KMS-11 (cell line): ENCODE results near the gene ZNF77.
"Not testable (repeated sequence)": the region's sequence is repeated elsewhere in the genome, so short reads cannot be mapped to it uniquely, and the experiment has no call there.

Experiments used
- H2AFZ ChIP-seq: fragments of 200-600 bp; sonication (generic); 2 replicates; pipeline ENCODE4 v1.6.1; 2016; ENCODE audit warnings: antibody characterized with exemption, mixed run types, low read depth
- H3K27ac ChIP-seq: fragments of 200-600 bp; sonication (generic); 2 replicates; pipeline ENCODE4 v1.6.1; 2016; ENCODE audit warnings: mild to moderate bottlenecking, mixed run types
- H3K27me3 ChIP-seq: fragments of 200-600 bp; sonication (generic); 2 replicates; pipeline ENCODE4 v1.6.1; 2017; ENCODE audit warnings: mild to moderate bottlenecking, low read depth, mixed run types, moderate library complexity; ENCODE audit not compliant: insufficient read depth
- H3K36me3 ChIP-seq: fragments of 200-600 bp; sonication (generic); 2 replicates; pipeline ENCODE4 v1.6.1; 2017; ENCODE audit warnings: mild to moderate bottlenecking, mixed run types; ENCODE audit not compliant: insufficient read depth
- H3K4me1 ChIP-seq: fragments of 200-600 bp; sonication (generic); 2 replicates; pipeline ENCODE4 v1.6.1; 2016; ENCODE audit warnings: mild to moderate bottlenecking, low read depth, mixed run types; ENCODE audit not compliant: poor library complexity, severe bottlenecking
- H3K4me2 ChIP-seq: fragments of 200-600 bp; sonication (generic); 2 replicates; pipeline ENCODE4 v1.7.0; 2016; ENCODE audit warnings: mild to moderate bottlenecking, mixed run types
- H3K4me3 ChIP-seq: fragments of 200-600 bp; sonication (generic); IDR thresholded peaks from 2 replicates; pipeline ENCODE4 v1.6.1; 2017; ENCODE audit warnings: low read depth, low read length, mixed read lengths; ENCODE audit not compliant: insufficient read depth
- H3K79me2 ChIP-seq: fragments of 200-600 bp; sonication (generic); 2 replicates; pipeline ENCODE4 v1.6.1; 2016; ENCODE audit warnings: low read depth, mixed run types; ENCODE audit not compliant: insufficient read depth
- H3K9ac ChIP-seq: fragments of 200-600 bp; sonication (generic); 2 replicates; pipeline ENCODE4 v1.6.1; 2016; ENCODE audit warnings: mild to moderate bottlenecking, mixed run types
- H4K20me1 ChIP-seq: fragments of 200-600 bp; sonication (generic); 2 replicates; pipeline ENCODE4 v1.6.1; 2016; ENCODE audit warnings: mild to moderate bottlenecking, mixed run types; ENCODE audit not compliant: insufficient read depth
- TF ChIP-seq, protein P1 (sequence below): fragments of 200-600 bp; sonication (generic); conservative IDR thresholded peaks from 2 replicates; pipeline ENCODE4 v1.6.1; 2017; ENCODE audit warnings: low read depth, mild to moderate bottlenecking, antibody characterized with exemption, low read length, moderate library complexity, mixed read lengths

Gene ZNF77

DNA sequence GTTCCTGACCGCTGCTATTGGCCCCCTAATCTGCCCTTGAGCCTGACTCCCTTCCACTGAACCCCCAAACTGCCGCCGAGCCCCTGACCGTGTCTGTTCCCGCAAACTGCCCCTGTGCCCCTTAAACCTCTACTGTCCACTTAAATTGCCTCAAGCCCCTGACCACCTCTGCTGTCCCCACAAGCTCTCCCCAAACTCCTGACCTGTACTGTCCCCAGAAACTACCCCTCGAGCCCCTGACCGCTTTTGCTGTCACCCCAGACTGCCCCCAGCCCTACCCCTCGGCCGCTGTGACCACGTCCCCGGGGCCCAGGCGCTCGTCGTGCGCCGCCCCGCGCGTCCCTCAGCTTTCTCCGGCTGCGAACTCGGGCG lies 382 bp downstream of the ZNF77 start:
- no peak overlapping the region for H3K27ac ChIP-seq
- no peak overlapping the region for H3K9ac ChIP-seq
- H2AFZ ChIP-seq, result no peak overlapping the region

DNA sequence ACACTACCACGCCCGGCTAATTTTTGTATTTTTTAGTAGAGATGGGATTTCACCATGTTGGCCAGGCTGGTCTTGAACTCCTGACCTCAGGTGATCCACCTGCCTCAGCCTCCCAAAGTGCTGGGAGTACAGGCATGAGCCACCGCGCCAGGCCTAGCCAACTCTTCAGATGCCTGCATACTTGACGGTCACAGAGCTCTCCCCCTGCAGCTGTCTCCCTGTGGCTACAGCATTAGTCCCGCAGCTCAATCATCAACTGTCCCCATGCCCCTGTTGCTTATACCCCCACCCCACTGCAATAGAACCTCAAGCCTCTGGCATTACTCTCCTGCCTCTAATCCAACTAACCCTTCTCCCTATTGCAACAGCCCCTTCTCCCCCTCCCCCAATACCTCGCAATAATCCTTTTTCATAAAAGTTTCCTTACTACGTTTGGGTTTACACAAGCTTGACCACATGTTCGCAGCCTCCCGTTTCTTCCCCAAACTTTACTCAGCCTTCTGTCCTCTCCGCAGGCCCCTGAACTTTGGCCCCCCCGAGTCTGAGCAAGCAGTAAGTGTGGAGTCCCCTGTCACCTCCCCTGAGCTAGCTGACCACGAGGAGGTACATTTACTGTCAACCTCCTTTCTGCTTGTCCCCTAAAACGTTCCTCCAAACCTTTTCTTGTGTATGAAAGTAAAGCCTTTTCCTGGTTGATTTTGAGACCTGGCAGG lies 1.7 kb downstream of the ZNF77 start:
- H2AFZ ChIP-seq, result no peak overlapping the region
- H3K79me2 ChIP-seq, result no peaks in the 10 kb centered on the region
- no peak overlapping the region for H3K4me2 ChIP-seq
- H3K4me1 ChIP-seq, result no peaks in the 10 kb centered on the region
- H3K27me3 ChIP-seq, result peaks cover 13% of the 10 kb centered on the region; the same call in 1 of the 2 replicates
- no peak overlapping the region for H3K4me3 ChIP-seq
- no peaks in the 10 kb centered on the region for H4K20me1 ChIP-seq
- no peaks in the 10 kb centered on the region for H3K36me3 ChIP-seq
- H3K9ac ChIP-seq, result no peak overlapping the region
- TF ChIP-seq, protein P1, sequence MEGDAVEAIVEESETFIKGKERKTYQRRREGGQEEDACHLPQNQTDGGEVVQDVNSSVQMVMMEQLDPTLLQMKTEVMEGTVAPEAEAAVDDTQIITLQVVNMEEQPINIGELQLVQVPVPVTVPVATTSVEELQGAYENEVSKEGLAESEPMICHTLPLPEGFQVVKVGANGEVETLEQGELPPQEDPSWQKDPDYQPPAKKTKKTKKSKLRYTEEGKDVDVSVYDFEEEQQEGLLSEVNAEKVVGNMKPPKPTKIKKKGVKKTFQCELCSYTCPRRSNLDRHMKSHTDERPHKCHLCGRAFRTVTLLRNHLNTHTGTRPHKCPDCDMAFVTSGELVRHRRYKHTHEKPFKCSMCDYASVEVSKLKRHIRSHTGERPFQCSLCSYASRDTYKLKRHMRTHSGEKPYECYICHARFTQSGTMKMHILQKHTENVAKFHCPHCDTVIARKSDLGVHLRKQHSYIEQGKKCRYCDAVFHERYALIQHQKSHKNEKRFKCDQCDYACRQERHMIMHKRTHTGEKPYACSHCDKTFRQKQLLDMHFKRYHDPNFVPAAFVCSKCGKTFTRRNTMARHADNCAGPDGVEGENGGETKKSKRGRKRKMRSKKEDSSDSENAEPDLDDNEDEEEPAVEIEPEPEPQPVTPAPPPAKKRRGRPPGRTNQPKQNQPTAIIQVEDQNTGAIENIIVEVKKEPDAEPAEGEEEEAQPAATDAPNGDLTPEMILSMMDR, result no peak
- no peak overlapping the region for H3K27ac ChIP-seq

More for the DNA sequence above, 382 bp downstream of the ZNF77 start:
- no peaks in the 10 kb centered on the region for H3K4me1 ChIP-seq
- H3K79me2 ChIP-seq, result no peaks in the 10 kb centered on the region
- no peaks in the 10 kb centered on the region for H3K36me3 ChIP-seq
- H3K4me2 ChIP-seq, result no peak overlapping the region
- H4K20me1 ChIP-seq, result no peaks in the 10 kb centered on the region
- no peak overlapping the region for H3K4me3 ChIP-seq
- peaks cover 9% of the 10 kb centered on the region; the same call in 1 of the 2 replicates for H3K27me3 ChIP-seq
- TF ChIP-seq, protein P1, result no peak

DNA sequence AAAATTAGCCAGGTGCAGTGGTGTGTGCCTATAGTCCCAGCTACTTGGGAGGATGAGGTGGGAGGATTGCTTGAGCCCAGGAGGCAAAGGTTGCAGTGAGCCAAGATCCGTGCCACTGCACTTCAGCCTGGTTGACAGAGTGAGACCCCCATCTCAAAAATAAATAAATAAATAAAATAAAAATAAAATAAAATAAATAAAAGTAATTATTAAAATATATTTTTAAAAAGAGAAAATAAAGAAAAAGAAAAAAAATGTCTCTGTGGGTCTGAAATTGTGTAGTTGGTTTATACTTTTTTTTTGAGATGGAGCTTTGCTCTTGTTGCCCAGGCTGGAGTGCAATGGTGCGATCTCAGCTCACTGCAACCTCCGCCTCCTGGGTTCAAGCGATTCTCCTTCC lies 8.9 kb downstream of the ZNF77 start:
- H3K27me3 ChIP-seq, H3K9ac ChIP-seq, H3K4me3 ChIP-seq, H2AFZ ChIP-seq, H4K20me1 ChIP-seq, H3K27ac ChIP-seq, H3K36me3 ChIP-seq, H3K4me2 ChIP-seq, H3K4me1 ChIP-seq, H3K79me2 ChIP-seq: not testable (repeated sequence)

DNA sequence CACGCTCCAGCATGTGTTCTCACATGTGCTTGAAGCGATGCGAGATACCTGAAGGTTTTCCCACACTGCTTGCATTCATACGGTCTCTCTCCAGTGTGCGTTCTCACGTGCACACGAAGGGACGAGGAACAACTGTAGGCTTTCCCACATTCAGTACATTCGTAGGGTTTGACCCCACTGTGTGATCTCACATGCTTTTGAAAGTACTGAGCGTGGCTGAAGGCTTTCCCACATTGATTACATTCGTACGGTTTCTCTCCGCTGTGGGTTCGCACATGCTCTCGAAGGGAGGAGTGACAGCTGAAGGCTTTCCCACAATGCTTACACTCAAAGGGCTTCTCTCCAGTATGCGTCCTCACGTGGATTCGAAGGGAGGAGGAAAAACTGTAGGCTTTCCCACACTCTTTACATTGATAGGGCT lies 11.3 kb downstream of the ZNF77 start:
- H2AFZ ChIP-seq, result no peak overlapping the region
- H3K27ac ChIP-seq, result no peak overlapping the region
- H3K36me3 ChIP-seq, result no peaks in the 10 kb centered on the region
- TF ChIP-seq, protein P1, result no peak
- H3K9ac ChIP-seq, result no peak overlapping the region
- H3K79me2 ChIP-seq, result no peaks in the 10 kb centered on the region
- H3K27me3 ChIP-seq, result peaks cover 4% of the 10 kb centered on the region; the same call in 1 of the 2 replicates
- no peak overlapping the region for H3K4me3 ChIP-seq
- H4K20me1 ChIP-seq, result no peaks in the 10 kb centered on the region
- no peak overlapping the region for H3K4me2 ChIP-seq
- H3K4me1 ChIP-seq, result no peaks in the 10 kb centered on the region

DNA sequence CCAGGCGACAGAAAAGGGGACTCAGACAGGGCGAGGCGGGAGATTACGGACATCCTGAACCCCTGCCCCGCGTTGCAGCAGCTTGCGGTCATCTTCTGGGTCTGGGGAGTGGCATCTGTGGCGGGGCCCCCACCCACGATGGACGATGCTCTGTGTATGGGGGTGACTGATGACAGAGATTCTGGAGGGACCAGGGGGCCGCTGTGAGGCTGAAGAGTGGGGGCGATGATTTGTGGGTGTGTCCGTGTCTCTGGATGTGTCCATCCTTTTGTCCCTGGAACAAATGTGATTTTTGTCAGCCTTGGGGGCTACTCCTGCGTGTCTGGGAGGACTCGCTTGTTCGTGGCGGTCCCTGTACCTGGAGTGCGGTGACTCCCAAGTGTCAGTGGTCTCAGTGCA lies 17.7 kb downstream of the ZNF77 start:
- H3K4me2 ChIP-seq, result no peak overlapping the region
- TF ChIP-seq, protein P1, result no peak
- no peak overlapping the region for H2AFZ ChIP-seq
- no peaks in the 10 kb centered on the region for H3K79me2 ChIP-seq
- H3K27me3 ChIP-seq, result peaks cover 29% of the 10 kb centered on the region; the same call in 1 of the 2 replicates
- H3K36me3 ChIP-seq, result no peaks in the 10 kb centered on the region
- no peak overlapping the region for H3K27ac ChIP-seq
- H3K4me3 ChIP-seq, result no peak overlapping the region
- H4K20me1 ChIP-seq, result no peaks in the 10 kb centered on the region
- no peak overlapping the region for H3K9ac ChIP-seq
- no peaks in the 10 kb centered on the region for H3K4me1 ChIP-seq
